Spleen (tissue), 11 donors: ENCODE results near the gene EXOC4. TPM values are rescaled to one million over a fixed set of nuclear protein-coding genes. Genes with fewer than 3 reads are reported as not detected.
A peak's percentile ranks its signal among the peaks of the same experiment; 100 is the strongest.

Experiments used
- DNase-seq: peaks from one replicate; pipeline ENCODE4 v3.0.0-alpha.2; 2020
- H3K27ac ChIP-seq, 8 donors: fragments of 200-600 bp; sonication (generic) in 7 of 8; 1 replicate in 4 of 8; 2 replicates in 4 of 8; pipeline versions ENCODE4 v1.5.0 to v1.8.0; 2016 to 2021; ENCODE audit warnings: inconsistent platforms in 4 of 8, mild to moderate bottlenecking in 4 of 8, moderate library complexity in 1 of 8
- H3K27me3 ChIP-seq, 7 donors: fragments of 200-600 bp; sonication (generic) in 6 of 7; replicated peaks in 1 of 7; 1 replicate in 4 of 7; 2 replicates in 3 of 7; pipeline versions ENCODE4 v1.5.0 to v1.8.0; 2016 to 2021; ENCODE audit warnings: inconsistent platforms in 3 of 7, mild to moderate bottlenecking in 1 of 7
- H3K36me3 ChIP-seq, 6 donors: fragments of 200-600 bp; sonication (generic) in 5 of 6; 1 replicate in 4 of 6; 2 replicates in 2 of 6; pipeline versions ENCODE4 v1.5.0 to v1.8.0; 2016 to 2021; ENCODE audit warnings: inconsistent platforms in 2 of 6
- H3K4me1 ChIP-seq, 6 donors: fragments of 200-600 bp; sonication (generic) in 5 of 6; 1 replicate in 3 of 6; 2 replicates in 3 of 6; pipeline versions ENCODE4 v1.5.0 to v1.8.0; 2016 to 2021; ENCODE audit warnings: inconsistent platforms in 3 of 6
- H3K4me3 ChIP-seq, 8 donors: fragments of 200-600 bp; sonication (generic) in 7 of 8; 1 replicate in 4 of 8; 2 replicates in 4 of 8; pipeline versions ENCODE4 v1.5.0 to v1.8.0; 2016 to 2021; ENCODE audit warnings: inconsistent platforms in 4 of 8, mild to moderate bottlenecking in 4 of 8, moderate library complexity in 2 of 8
- H3K9me3 ChIP-seq, 8 donors: fragments of 200-600 bp; sonication (generic) in 7 of 8; 1 replicate in 4 of 8; 2 replicates in 4 of 8; pipeline versions ENCODE4 v1.5.0 to v1.8.0; 2016 to 2021; ENCODE audit warnings: inconsistent platforms in 4 of 8
- POLR2A ChIP-seq, 3 donors: fragments of 450-650 bp; IDR thresholded peaks; one replicate each; pipeline ENCODE4 v1.5.1; 2017; ENCODE audit warnings: antibody characterized with exemption in 3 of 3, mild to moderate bottlenecking in 1 of 3
- POLR2AphosphoS5 ChIP-seq, 3 donors: sonication (generic); formaldehyde crosslinking; IDR thresholded peaks; one replicate each; pipeline ENCODE4 v1.5.1; 2017; ENCODE audit warnings: antibody characterized with exemption in 3 of 3
- WGBS, 5 donors: extraction: QIAGEN DNeasy Blood & Tissue Kit in 3 of 5; methylation state at CpG; one replicate each; pipeline versions ENCODE4 v1.1.5 to v1.1.7; 2013 to 2018; 5-methylcytosine and 5-hydroxymethylcytosine counted together
- intact Hi-C: fragments of 100-400 bp; cut with DNase I; formaldehyde crosslinking; loops from one replicate; pipeline ENCODE4 v1.15.0; 2023; ENCODE audit warnings: low total_unique reads
- polyA plus RNA-seq, 3 donors: library from polyadenylated mRNA; stranded (reverse); fragments of 200-250 nt; gene quantifications; one replicate each; pipeline ENCODE4 v1.2.1, GENCODE V29; 2013
- total RNA-seq, 7 donors: library from RNA; depleted of rRNA in 3 of 7; stranded (reverse); fragments of >200 nt in 3 of 7; fragmentation: NEBNext Ultra II Directional in 4 of 7; extraction: Animal tissue kit (Norgen Biotek cat#: 25700) in 4 of 7; gene quantifications; one replicate each; pipeline versions ENCODE4 v1.1.0 to v1.2.1, GENCODE V29; 2016 to 2021
- TF ChIP-seq, protein P1 (sequence below), 11 experiments: fragments of 200-600 bp in 7 of 11; fragments of 450-650 bp in 4 of 11; sonication (generic) in 4 of 11; IDR thresholded peaks in 8 of 11; conservative IDR thresholded peaks in 3 of 11; 1 replicate in 7 of 11; 2 replicates in 4 of 11; pipeline versions ENCODE4 v1.4.0 to v1.8.0; 2016 to 2021; ENCODE audit warnings: antibody characterized with exemption in 11 of 11, inconsistent platforms in 4 of 11, mild to moderate bottlenecking in 1 of 11
- donor health status: healthy with polysubstance abuse.
- donor health status: DM: no; HTN: no; CAD: no; lungs with moderate emphysema.
- donor health status: DM: no; HTN: no; CAD: no.
- donor health status: Bipolar disorder and iron deficiency.
- donor health status: healthy.
- donor health status: DM: no; HTN: no; CAD: no.
- donor health status: DM: yes; HTN: yes; CAD: no.

The EXOC4 gene
- total and polyA plus RNA-seq, 10 donors = 14.1 to 138 (median 102) TPM

- H3K27ac ChIP-seq = no peak overlapping the region
- H3K9me3 ChIP-seq = no peaks in the 10 kb centered on the region
- DNase-seq = no peak
- no peak overlapping the region for H3K4me3 ChIP-seq
- H3K4me1 ChIP-seq = no peaks in the 10 kb centered on the region
- no peaks in the 10 kb centered on the region for H3K36me3 ChIP-seq
- TF ChIP-seq POLR2AphosphoS5 (IDR thresholded peaks at IDR 0.05) = no peak
- no peak for TF ChIP-seq POLR2A (IDR thresholded peaks at IDR 0.05)
- TF ChIP-seq, protein P1, sequence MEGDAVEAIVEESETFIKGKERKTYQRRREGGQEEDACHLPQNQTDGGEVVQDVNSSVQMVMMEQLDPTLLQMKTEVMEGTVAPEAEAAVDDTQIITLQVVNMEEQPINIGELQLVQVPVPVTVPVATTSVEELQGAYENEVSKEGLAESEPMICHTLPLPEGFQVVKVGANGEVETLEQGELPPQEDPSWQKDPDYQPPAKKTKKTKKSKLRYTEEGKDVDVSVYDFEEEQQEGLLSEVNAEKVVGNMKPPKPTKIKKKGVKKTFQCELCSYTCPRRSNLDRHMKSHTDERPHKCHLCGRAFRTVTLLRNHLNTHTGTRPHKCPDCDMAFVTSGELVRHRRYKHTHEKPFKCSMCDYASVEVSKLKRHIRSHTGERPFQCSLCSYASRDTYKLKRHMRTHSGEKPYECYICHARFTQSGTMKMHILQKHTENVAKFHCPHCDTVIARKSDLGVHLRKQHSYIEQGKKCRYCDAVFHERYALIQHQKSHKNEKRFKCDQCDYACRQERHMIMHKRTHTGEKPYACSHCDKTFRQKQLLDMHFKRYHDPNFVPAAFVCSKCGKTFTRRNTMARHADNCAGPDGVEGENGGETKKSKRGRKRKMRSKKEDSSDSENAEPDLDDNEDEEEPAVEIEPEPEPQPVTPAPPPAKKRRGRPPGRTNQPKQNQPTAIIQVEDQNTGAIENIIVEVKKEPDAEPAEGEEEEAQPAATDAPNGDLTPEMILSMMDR (IDR thresholded peaks at IDR 0.05 in 8 of 11, conservative IDR thresholded peaks at IDR 0.05 in 3 of 11) = no peak
- WGBS, 5 donors = 71 to 87% (median 85%) methylated on average over 3 of the region's 3 CpGs
- peaks cover 0 to 3% (median 0%) of the 10 kb centered on the region in 7 donors for H3K27me3 ChIP-seq
- intact Hi-C loops = no loop called here
Observed at GRCh38 chr7:133217773-133218172, 35.1 kb upstream of the EXOC4 start.

GRCh38 chr7:133230591-133231194 lies 22.2 kb upstream of the EXOC4 start:
- TF ChIP-seq, protein P1 (IDR thresholded peaks at IDR 0.05 in 8 of 11, conservative IDR thresholded peaks at IDR 0.05 in 3 of 11) = peak; percentile 21 to 73 (median 59)
- TF ChIP-seq POLR2A (IDR thresholded peaks at IDR 0.05) = no peak
- Histone ChIP-seq H3K27ac (no peak overlapping the region), H3K4me3 (no peak overlapping the region), H3K4me1 (no peaks in the 10 kb centered on the region), H3K36me3 (no peaks in the 10 kb centered on the region), H3K27me3 (peaks cover 0 to 6% (median 0%) of the 10 kb centered on the region in 7 donors), H3K9me3 (no peaks in the 10 kb centered on the region)
- intact Hi-C loops = no loop called here
- 39 to 53% (median 44%) methylated on average over 5 of the region's 5 CpGs for WGBS, 5 donors
- no peak for DNase-seq

DNA sequence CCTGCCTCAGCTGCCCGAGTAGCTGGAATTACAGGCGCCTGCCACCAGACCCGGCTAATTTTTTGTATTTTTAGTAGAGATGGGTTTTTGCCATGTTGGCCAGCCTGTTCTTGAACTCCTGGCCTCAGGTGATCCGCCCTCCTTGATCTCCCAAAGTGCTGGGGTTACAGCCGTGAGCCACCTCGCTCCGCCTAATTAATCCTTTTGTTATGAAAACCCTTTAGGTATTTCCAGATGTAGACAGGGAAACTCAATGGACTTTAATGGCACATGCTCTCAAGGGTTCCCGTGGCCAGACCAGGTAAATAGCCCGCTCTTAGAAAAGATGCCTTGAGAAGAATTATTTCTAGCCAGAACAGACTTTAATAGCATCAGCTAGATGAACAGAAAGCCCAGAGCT lies 19.7 kb upstream of the EXOC4 start:
- TF ChIP-seq POLR2A (IDR thresholded peaks at IDR 0.05) = no peak
- no peak for TF ChIP-seq POLR2AphosphoS5 (IDR thresholded peaks at IDR 0.05)
- TF ChIP-seq, protein P1 (IDR thresholded peaks at IDR 0.05 in 8 of 11, conservative IDR thresholded peaks at IDR 0.05 in 3 of 11) = no peak
- intact Hi-C loops = no loop called here
- no peak for DNase-seq
- Histone ChIP-seq H3K27ac (no peak overlapping the region), H3K27me3 (peaks cover 0 to 6% (median 0%) of the 10 kb centered on the region in 7 donors), H3K4me1 (no peaks in the 10 kb centered on the region), H3K36me3 (no peaks in the 10 kb centered on the region), H3K9me3 (no peaks in the 10 kb centered on the region), H3K4me3 (no peak overlapping the region)
- 92 to 95% (median 92%) methylated on average over 9 of the region's 9 CpGs for WGBS, 5 donors

DNA sequence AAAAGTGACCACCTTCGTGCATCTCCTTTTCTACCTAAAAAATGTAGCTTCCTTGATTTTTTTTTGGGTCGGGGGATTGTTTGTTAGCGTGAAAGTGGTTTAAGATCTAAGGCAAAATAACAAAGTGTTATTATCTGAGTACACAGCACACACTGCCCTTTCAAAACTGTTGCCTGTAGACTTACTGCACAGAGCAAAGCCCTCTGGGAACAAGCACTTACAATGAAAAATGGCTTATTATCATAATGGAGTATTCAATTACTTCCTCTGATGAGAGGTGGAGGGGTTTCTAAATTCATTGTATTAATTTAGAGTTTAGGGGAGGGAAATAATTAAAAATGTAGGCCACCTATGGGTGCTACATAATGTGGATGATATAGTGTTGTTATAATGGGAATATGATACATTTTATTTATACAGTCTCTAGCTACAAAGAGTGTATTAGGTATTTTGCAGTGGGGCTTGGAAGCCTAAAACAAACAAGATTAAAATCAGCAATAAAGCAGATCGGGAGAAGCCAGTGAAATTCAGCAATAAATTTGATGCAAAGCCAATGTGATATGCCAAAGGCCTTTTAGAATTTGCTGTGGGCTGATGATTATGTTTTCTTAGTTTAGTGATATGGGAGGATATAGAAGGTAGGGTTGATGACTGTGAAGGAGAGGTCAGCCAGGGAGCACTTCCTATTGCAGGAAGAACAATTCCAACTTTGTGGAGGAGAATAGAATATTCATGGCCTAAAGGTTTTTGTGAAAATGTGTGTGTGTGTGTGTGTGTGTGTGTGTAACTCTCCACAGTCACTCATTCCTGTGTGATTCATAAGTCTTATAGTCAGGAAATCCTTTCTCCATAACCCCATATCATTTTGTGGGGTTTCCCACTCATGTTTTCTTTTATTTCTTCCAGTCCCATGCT lies 17.7 kb upstream of the EXOC4 start:
- Histone ChIP-seq H3K9me3 (no peaks in the 10 kb centered on the region), H3K4me3 (no peak overlapping the region), H3K27ac (no peak overlapping the region), H3K36me3 (no peaks in the 10 kb centered on the region), H3K27me3 (peaks cover 0 to 6% (median 0%) of the 10 kb centered on the region in 7 donors), H3K4me1 (no peaks in the 10 kb centered on the region)
- no peak for TF ChIP-seq POLR2AphosphoS5 (IDR thresholded peaks at IDR 0.05)
- no peak for TF ChIP-seq POLR2A (IDR thresholded peaks at IDR 0.05)
- TF ChIP-seq, protein P1 (IDR thresholded peaks at IDR 0.05 in 8 of 11, conservative IDR thresholded peaks at IDR 0.05 in 3 of 11) = no peak
- DNase-seq = no peak
- WGBS, 5 donors = 78 to 88% (median 82%) methylated on average over 4 of the region's 4 CpGs
- intact Hi-C loops = no loop called here
